GM23248 (cell line): ENCODE data around the gene TXNRD1.

ENCODE experiments used
- EZH2 ChIP-seq: fragments of 200-600 bp; sonication (generic); IDR thresholded peaks from 2 replicates; pipeline ENCODE4 v1.6.1; 2018; ENCODE audit warnings: antibody characterized with exemption, mild to moderate bottlenecking; ENCODE audit not compliant: insufficient read depth, poor library complexity, severe bottlenecking
- EZH2phosphoT487 ChIP-seq: fragments of 200-600 bp; sonication (generic); IDR thresholded peaks from 2 replicates; pipeline ENCODE4 v1.6.1; 2018; ENCODE audit warnings: antibody characterized with exemption, moderate library complexity, mild to moderate bottlenecking, low read depth; ENCODE audit not compliant: insufficient read depth

- TF ChIP-seq EZH2phosphoT487 (no peak), EZH2 (no peak)
Measured at GRCh38 chr12:104354167-104354867, 138.7 kb downstream of the TXNRD1 start.
